ENCODE data around the gene ADGRA3.
"Not testable (repeated sequence)": the region's sequence is repeated elsewhere in the genome, so short reads cannot be mapped to it uniquely, and the experiment has no call there.

ADGRA3 gene

GRCh38 chr4:22477136-22477812, 38.6 kb downstream of the ADGRA3 start:
- DNase-seq: no peak

GRCh38 chr4:22476011-22476410, 39.9 kb downstream of the ADGRA3 start:
- no peak for DNase-seq

- DNase-seq: not testable (repeated sequence)
Measured at GRCh38 chr4:22475311-22475646, 40.6 kb downstream of the ADGRA3 start.

- no peak for DNase-seq
Measured at GRCh38 chr4:22474636-22475310, 41.1 kb downstream of the ADGRA3 start.

GRCh38 chr4:22473268-22473667, 42.6 kb downstream of the ADGRA3 start:
- DNase-seq: no peak

- DNase-seq: no peak
Measured at GRCh38 chr4:22471999-22472461, 43.8 kb downstream of the ADGRA3 start.

GRCh38 chr4:22471419-22471818, 44.4 kb downstream of the ADGRA3 start:
- DNase-seq: no peak

GRCh38 chr4:22466581-22466980, 49.3 kb downstream of the ADGRA3 start:
- no peak for DNase-seq

GRCh38 chr4:22465996-22466395, 49.9 kb downstream of the ADGRA3 start:
- no peak for DNase-seq

GRCh38 chr4:22465349-22465748, 50.5 kb downstream of the ADGRA3 start:
- no peak for DNase-seq

GRCh38 chr4:22463179-22463578, 52.7 kb downstream of the ADGRA3 start:
- DNase-seq: no peak

GRCh38 chr4:22462688-22463087, 53.2 kb downstream of the ADGRA3 start:
- DNase-seq: no peak

- no peak for DNase-seq
Measured at GRCh38 chr4:22460266-22460665, 55.6 kb downstream of the ADGRA3 start.

- DNase-seq: no peak
Measured at GRCh38 chr4:22458098-22458497, 57.8 kb downstream of the ADGRA3 start.

- no peak for DNase-seq
Measured at GRCh38 chr4:22457348-22457747, 58.5 kb downstream of the ADGRA3 start.

GRCh38 chr4:22456291-22456690, 59.6 kb downstream of the ADGRA3 start:
- no peak for DNase-seq

GRCh38 chr4:22454955-22455354, 60.9 kb downstream of the ADGRA3 start:
- no peak for DNase-seq

GRCh38 chr4:22454216-22454838, 61.5 kb downstream of the ADGRA3 start:
- DNase-seq: no peak

- DNase-seq: no peak
Measured at GRCh38 chr4:22444813-22445212, 71.1 kb downstream of the ADGRA3 start.

GRCh38 chr4:22442956-22443355, 72.9 kb downstream of the ADGRA3 start:
- no peak for DNase-seq

- DNase-seq: no peak
Measured at GRCh38 chr4:22440999-22441398, 74.9 kb downstream of the ADGRA3 start.

GRCh38 chr4:22439947-22440346, 75.9 kb downstream of the ADGRA3 start:
- DNase-seq: no peak

GRCh38 chr4:22435652-22436051, 80.2 kb downstream of the ADGRA3 start:
- no peak for DNase-seq

- no peak for DNase-seq
Measured at GRCh38 chr4:22434895-22435294, 81.0 kb downstream of the ADGRA3 start.
